HepG2 (cell line): ENCODE results near the gene DRC7. TPM values are rescaled to one million over a fixed set of nuclear protein-coding genes. Genes with fewer than 3 reads are reported as not detected.

Source experiments
- AHR ChIP-seq: IDR thresholded peaks from 2 replicates; pipeline ENCODE4 v1.6.1; 2018; ENCODE audit warnings: missing genetic modification reagents, missing compliant biosample characterization
- DBP ChIP-seq: sonication (generic); formaldehyde crosslinking; IDR thresholded peaks from 2 replicates; pipeline ENCODE4 v1.4.0; 2020; ENCODE audit warnings: missing genetic modification reagents; ENCODE audit errors: not compliant biosample characterization
- E2F1 ChIP-seq: sonication (generic); formaldehyde crosslinking; IDR thresholded peaks from 2 replicates; pipeline ENCODE4 v1.5.0; 2020; ENCODE audit warnings: missing genetic modification reagents
- ESRRA ChIP-seq: sonication (generic); formaldehyde crosslinking; IDR thresholded peaks from 2 replicates; pipeline ENCODE4 v1.5.1; 2020; ENCODE audit warnings: mild to moderate bottlenecking, low read depth, missing genetic modification reagents
- HDAC1 ChIP-seq: sonication (generic); formaldehyde crosslinking; IDR thresholded peaks from 2 replicates; pipeline ENCODE4 v1.5.1; 2020; ENCODE audit warnings: mild to moderate bottlenecking, missing genetic modification reagents
- HHEX ChIP-seq: IDR thresholded peaks from 2 replicates; pipeline ENCODE4 v1.6.1; 2016; ENCODE audit warnings: control low read depth
- LBX2 ChIP-seq: sonication (generic); formaldehyde crosslinking; IDR thresholded peaks from 2 replicates; pipeline ENCODE4 v1.5.0; 2020; ENCODE audit warnings: missing genetic modification reagents, mild to moderate bottlenecking, borderline replicate concordance
- LRRFIP1 ChIP-seq: sonication (generic); formaldehyde crosslinking; conservative IDR thresholded peaks from 2 replicates; pipeline ENCODE4 v1.4.0; 2020; ENCODE audit warnings: missing genetic modification reagents
- MIXL1 ChIP-seq: IDR thresholded peaks from 2 replicates; pipeline ENCODE4 v1.6.1; 2016
- MLXIP ChIP-seq: sonication (generic); formaldehyde crosslinking; IDR thresholded peaks from 2 replicates; pipeline ENCODE4 v1.9.0; 2021; ENCODE audit warnings: missing genetic modification reagents, borderline replicate concordance
- NCOA2 ChIP-seq: sonication (generic); formaldehyde crosslinking; IDR thresholded peaks from 2 replicates; pipeline ENCODE4 v1.8.0; 2022; ENCODE audit warnings: inconsistent platforms
- NFIC ChIP-seq: IDR thresholded peaks from 2 replicates; pipeline ENCODE4 v1.6.1; 2012; ENCODE audit warnings: mild to moderate bottlenecking, low read length, inconsistent platforms
- PBX3 ChIP-seq: sonication (generic); formaldehyde crosslinking; IDR thresholded peaks from 2 replicates; pipeline ENCODE4 v1.8.1; 2023; ENCODE audit warnings: missing genetic modification reagents, inconsistent platforms, borderline replicate concordance
- PLSCR1 ChIP-seq: sonication (generic); formaldehyde crosslinking; IDR thresholded peaks from 2 replicates; pipeline ENCODE4 v1.5.0; 2020; ENCODE audit warnings: missing genetic modification reagents, mild to moderate bottlenecking, borderline replicate concordance
- SP2 ChIP-seq: sonication (generic); formaldehyde crosslinking; IDR thresholded peaks from 2 replicates; pipeline ENCODE4 v1.5.1; 2020; ENCODE audit warnings: mild to moderate bottlenecking, missing genetic modification reagents
- TP53 ChIP-seq: sonication (generic); formaldehyde crosslinking; conservative IDR thresholded peaks from 2 replicates; pipeline ENCODE4 v1.4.0; 2020; ENCODE audit warnings: missing genetic modification reagents
- ZKSCAN5 ChIP-seq: sonication (generic); formaldehyde crosslinking; IDR thresholded peaks from 2 replicates; pipeline ENCODE4 v1.5.1; 2020; ENCODE audit warnings: mild to moderate bottlenecking, missing genetic modification reagents
- ZNF282 ChIP-seq: fragments of 450-650 bp; IDR thresholded peaks from 2 replicates; pipeline ENCODE4 v1.6.1; 2018; ENCODE audit not compliant: partially characterized antibody
- ZNF639 ChIP-seq: conservative IDR thresholded peaks from 2 replicates; pipeline ENCODE4 v1.6.1; 2018; ENCODE audit warnings: missing genetic modification reagents
- polyA plus RNA-seq, 8 experiments: library from polyadenylated mRNA; depleted of rRNA in 3 of 8; stranded (reverse) in 7 of 8; unstranded in 1 of 8; fragments of >200 nt; fragmentation: Illumina TruSeq in 4 of 8; extraction: Trizol in 4 of 8; gene quantifications; 2 replicates each; pipeline versions ENCODE4 v1.2.1 to v1.2.3, GENCODE V29; 2011 to 2016; ENCODE audit warnings: low read depth in 4 of 8, missing spikeins in 1 of 8, mixed read lengths in 1 of 8; ENCODE audit not compliant: insufficient read depth in 1 of 8
- total RNA-seq, 5 experiments: library from RNA; depleted of rRNA; stranded (reverse); fragments of >200 nt; fragmentation: Illumina TruSeq; extraction: Trizol; gene quantifications; 2 replicates each; pipeline ENCODE4 v1.2.3, GENCODE V29; 2016; ENCODE audit warnings: low read depth in 1 of 5

The DRC7 gene
- total and polyA plus RNA-seq, 2 of the 13 experiments (the other 11 are each of a cell fraction or from before 2014, with no cell fraction given), result 2.7 to 3.4 TPM

- TF ChIP-seq DBP, result no peak
- TF ChIP-seq ZNF282, result no peak
- no peak for TF ChIP-seq AHR
- TF ChIP-seq SP2, result no peak
- no peak for TF ChIP-seq PLSCR1 (CRISPR knock-in tag)
- TF ChIP-seq MLXIP (CRISPR knock-in tag), result no peak
- no peak for TF ChIP-seq ZKSCAN5
- no peak; the same call in 1 of the 2 replicates for TF ChIP-seq MIXL1 (CRISPR knock-in tag)
- no peak for TF ChIP-seq E2F1 (CRISPR knock-in tag)
- no peak for TF ChIP-seq PBX3 (CRISPR knock-in tag)
- no peak for TF ChIP-seq LRRFIP1 (CRISPR knock-in tag)
- TF ChIP-seq NCOA2 (CRISPR knock-in tag), result peak; percentile 71
- peak; percentile 28; the same call in 1 of the 2 replicates for TF ChIP-seq NFIC
- TF ChIP-seq ZNF639 (CRISPR knock-in tag), result no peak
- no peak for TF ChIP-seq LBX2 (CRISPR knock-in tag)
- no peak; the same call in 1 of the 2 replicates for TF ChIP-seq HDAC1 (CRISPR knock-in tag)
- TF ChIP-seq ESRRA (CRISPR knock-in tag), result no peak
- no peak for TF ChIP-seq TP53 (CRISPR knock-in tag)
- TF ChIP-seq HHEX, result no peak
Measured at GRCh38 chr16:57709663-57710062, 15.1 kb downstream of the DRC7 start (continued).
